H9 (cell line): Measurements from ENCODE around the gene DEDD2. TPM values are rescaled to one million over a fixed set of nuclear protein-coding genes. Genes with fewer than 3 reads are reported as not detected.
A peak's percentile ranks its signal among the peaks of the same experiment; 100 is the strongest.

Source experiments
- DNase-seq: peaks from one replicate; pipeline ENCODE4 v3.0.0-alpha.2; 2017
- H2AFZ ChIP-seq: one replicate; pipeline ENCODE4 v1.6.1; 2013; ENCODE audit warnings: mild to moderate bottlenecking, low read length, control low read depth, moderate library complexity
- H2AK5ac ChIP-seq: 2 replicates; pipeline ENCODE4 v1.6.1; 2013; ENCODE audit warnings: low read length, control low read depth, mixed read lengths; ENCODE audit not compliant: insufficient read length
- H2BK120ac ChIP-seq: one replicate; pipeline ENCODE4 v1.6.1; 2013; ENCODE audit warnings: low read depth, mild to moderate bottlenecking, low read length, control low read depth, inconsistent platforms; ENCODE audit not compliant: poor library complexity, severe bottlenecking
- H2BK12ac ChIP-seq: 2 replicates; pipeline ENCODE4 v1.6.1; 2013; ENCODE audit warnings: low read length, control low read depth, mixed read lengths, low read depth; ENCODE audit not compliant: insufficient read length
- H2BK15ac ChIP-seq: 2 replicates; pipeline ENCODE4 v1.6.1; 2013; ENCODE audit warnings: low read depth, low read length, control low read depth
- H2BK20ac ChIP-seq: one replicate; pipeline ENCODE4 v1.6.1; 2013; ENCODE audit warnings: low read depth, mild to moderate bottlenecking, low read length, control low read depth, inconsistent platforms; ENCODE audit not compliant: poor library complexity, severe bottlenecking
- H2BK5ac ChIP-seq: 2 replicates; pipeline ENCODE4 v1.6.1; 2013; ENCODE audit warnings: low read length, control low read depth, mixed read lengths; ENCODE audit not compliant: insufficient read length
- H3K14ac ChIP-seq: 2 replicates; pipeline ENCODE4 v1.6.1; 2013; ENCODE audit warnings: low read length, control low read depth; ENCODE audit not compliant: insufficient read depth
- H3K18ac ChIP-seq: 2 replicates; pipeline ENCODE4 v1.6.1; 2013; ENCODE audit warnings: low read depth, mild to moderate bottlenecking, mixed read lengths, low read length, control low read depth; ENCODE audit not compliant: insufficient read length
- H3K23ac ChIP-seq: 2 replicates; pipeline ENCODE4 v1.6.1; 2013; ENCODE audit warnings: low read length, control low read depth, mixed read lengths, low read depth; ENCODE audit not compliant: insufficient read length
- H3K23me2 ChIP-seq: 2 replicates; pipeline ENCODE4 v1.6.1; 2013; ENCODE audit warnings: low read depth, mild to moderate bottlenecking, mixed read lengths, low read length, control low read depth; ENCODE audit not compliant: insufficient read length, poor library complexity, severe bottlenecking
- H3K27ac ChIP-seq: 2 replicates; pipeline ENCODE4 v1.5.1; 2013; ENCODE audit warnings: low read length, control low read depth, mixed read lengths, low read depth; ENCODE audit not compliant: insufficient read length
- H3K27me3 ChIP-seq: 2 replicates; pipeline ENCODE4 v1.6.1; 2013; ENCODE audit warnings: low read length, control low read depth, inconsistent platforms; ENCODE audit not compliant: insufficient read depth
- H3K4ac ChIP-seq: 2 replicates; pipeline ENCODE4 v1.6.1; 2013; ENCODE audit warnings: low read depth, mild to moderate bottlenecking, control low read depth, inconsistent platforms, low read length, moderate library complexity
- H3K4me1 ChIP-seq: 2 replicates; pipeline ENCODE4 v1.6.1; 2013; ENCODE audit warnings: low read length, control low read depth, inconsistent platforms; ENCODE audit not compliant: insufficient read depth
- H3K4me2 ChIP-seq: 2 replicates; pipeline ENCODE4 v1.6.1; 2013; ENCODE audit warnings: low read length, control low read depth, mixed read lengths; ENCODE audit not compliant: insufficient read length, insufficient read depth
- H3K56ac ChIP-seq: 2 replicates; pipeline ENCODE4 v1.6.1; 2013; ENCODE audit warnings: low read depth, mild to moderate bottlenecking, mixed read lengths, low read length, control low read depth; ENCODE audit not compliant: insufficient read length
- H3K79me1 ChIP-seq: 2 replicates; pipeline ENCODE4 v1.6.1; 2013; ENCODE audit warnings: low read depth, mild to moderate bottlenecking, moderate library complexity, low read length, control low read depth, inconsistent platforms; ENCODE audit not compliant: insufficient read depth, poor library complexity, severe bottlenecking
- H3K79me2 ChIP-seq: 2 replicates; pipeline ENCODE4 v1.6.1; 2013; ENCODE audit warnings: low read length, control low read depth, inconsistent platforms; ENCODE audit not compliant: insufficient read depth
- H3K9ac ChIP-seq: 2 replicates; pipeline ENCODE4 v1.6.1; 2013; ENCODE audit warnings: low read length, control low read depth, mixed read lengths; ENCODE audit not compliant: insufficient read length; ENCODE audit errors: extremely low read depth
- H3K9me3 ChIP-seq: one replicate; pipeline ENCODE4 v1.6.1; 2013; ENCODE audit warnings: low read depth, low read length, inconsistent platforms; ENCODE audit not compliant: control insufficient read depth
- H3T11ph ChIP-seq: one replicate; pipeline ENCODE4 v1.6.1; 2013; ENCODE audit warnings: mild to moderate bottlenecking, low read length, control low read depth, inconsistent platforms
- H4K20me1 ChIP-seq: one replicate; pipeline ENCODE4 v1.6.1; 2013; ENCODE audit not compliant: control insufficient read depth, insufficient read length, insufficient read depth
- H4K5ac ChIP-seq: 2 replicates; pipeline ENCODE4 v1.6.1; 2013; ENCODE audit warnings: low read depth, mild to moderate bottlenecking, mixed read lengths, low read length, control low read depth; ENCODE audit not compliant: insufficient read length
- H4K8ac ChIP-seq: replicated peaks from 2 replicates; pipeline ENCODE4 v1.6.1; 2013; ENCODE audit warnings: low read length, control low read depth, mixed read lengths, low read depth; ENCODE audit not compliant: insufficient read length
- H4K91ac ChIP-seq: 2 replicates; pipeline ENCODE4 v1.6.1; 2013; ENCODE audit warnings: low read depth, mild to moderate bottlenecking, moderate library complexity, mixed read lengths, low read length, control low read depth; ENCODE audit not compliant: insufficient read length
- H3K27ac Mint-ChIP-seq, 3 experiments: 2 replicates in 2 of 3; 3 replicates in 1 of 3; pipeline ENCODE4 v1.8.0; 2020 to 2021; ENCODE audit warnings: mixed read lengths in 3 of 3, mild to moderate bottlenecking in 1 of 3, moderate library complexity in 1 of 3
- H3K27me3 Mint-ChIP-seq: 2 replicates; pipeline ENCODE4 v1.8.0; 2021; ENCODE audit warnings: low read depth, mild to moderate bottlenecking, moderate library complexity, mixed read lengths
- H3K36me3 Mint-ChIP-seq, 3 experiments: 2 replicates in 2 of 3; 3 replicates in 1 of 3; pipeline ENCODE4 v1.8.0; 2020 to 2021; ENCODE audit warnings: low read depth in 3 of 3, mixed read lengths in 3 of 3; ENCODE audit not compliant: insufficient read depth in 1 of 3
- H3K4me1 Mint-ChIP-seq, 2 experiments: 2 replicates each; pipeline ENCODE4 v1.8.0; 2020; ENCODE audit warnings: mixed read lengths in 2 of 2
- H3K4me3 Mint-ChIP-seq, 2 experiments: 2 replicates in 1 of 2; 3 replicates in 1 of 2; pipeline ENCODE4 v1.8.0; 2020 to 2021; ENCODE audit warnings: mild to moderate bottlenecking in 2 of 2, mixed read lengths in 2 of 2, moderate library complexity in 1 of 2
- H3K9me3 Mint-ChIP-seq, 2 experiments: 2 replicates in 1 of 2; 3 replicates in 1 of 2; pipeline ENCODE4 v1.8.0; 2020; ENCODE audit warnings: mild to moderate bottlenecking in 2 of 2, mixed read lengths in 2 of 2, moderate library complexity in 1 of 2
- WGBS: extraction: QIAGEN DNeasy Blood & Tissue Kit; methylation state at CpG from one replicate; pipeline ENCODE4 v1.1.7; 2013; ENCODE audit warnings: missing lambda C conversion rate, low lambda C conversion rate, mixed read lengths; ENCODE audit not compliant: insufficient read length; ENCODE audit errors: extremely low coverage; 5-methylcytosine and 5-hydroxymethylcytosine counted together
- total RNA-seq: library from RNA; stranded (reverse); gene quantifications from 2 replicates; pipeline ENCODE4 v1.2.1, GENCODE V29; 2021
- TF ChIP-seq, protein P1 (sequence below): fragments of 200-600 bp; sonication (generic); conservative IDR thresholded peaks from 3 replicates; pipeline ENCODE4 v1.8.0; 2021; ENCODE audit warnings: antibody characterized with exemption, mild to moderate bottlenecking

Gene DEDD2
- total RNA-seq, 1 experiment from 2014 or later = 32.3 TPM

GRCh38 chr19:42196011-42197001, 21.2 kb downstream of the DEDD2 start:
- Mint-ChIP-seq H3K27ac (peak overlapping the region in 1 of 3 experiments; percentile 7; a peak in 3 of 7 replicates), H3K36me3 (peaks cover 30 to 57% (median 53%) of the 10 kb centered on the region in 3 experiments), H3K27me3 (peaks cover 25% of the 10 kb centered on the region), H3K4me1 (peaks cover 24 to 38% of the 10 kb centered on the region in 2 experiments), H3K9me3 (peaks cover 6 to 8% of the 10 kb centered on the region in 2 experiments; a peak in 4 of 5 replicates), H3K4me3 (no peak overlapping the region)
- H3K4me1 ChIP-seq = peaks cover 4% of the 10 kb centered on the region; the same call in 1 of the 2 replicates
- peak; percentile 74 for DNase-seq
- no CpG with 5 or more reads among the region's 47 CpGs for WGBS
- no peaks in the 10 kb centered on the region for H3K79me2 ChIP-seq
- H4K5ac ChIP-seq = no peak overlapping the region
- no peaks in the 10 kb centered on the region for H4K20me1 ChIP-seq
- no peak overlapping the region for H2AFZ ChIP-seq
- H3K4ac ChIP-seq = no peak overlapping the region
- no peak overlapping the region for H3K4me2 ChIP-seq
- no peak overlapping the region for H3K18ac ChIP-seq
- H3K27me3 ChIP-seq = no peaks in the 10 kb centered on the region
- no peak overlapping the region for H4K91ac ChIP-seq
- TF ChIP-seq, protein P1, sequence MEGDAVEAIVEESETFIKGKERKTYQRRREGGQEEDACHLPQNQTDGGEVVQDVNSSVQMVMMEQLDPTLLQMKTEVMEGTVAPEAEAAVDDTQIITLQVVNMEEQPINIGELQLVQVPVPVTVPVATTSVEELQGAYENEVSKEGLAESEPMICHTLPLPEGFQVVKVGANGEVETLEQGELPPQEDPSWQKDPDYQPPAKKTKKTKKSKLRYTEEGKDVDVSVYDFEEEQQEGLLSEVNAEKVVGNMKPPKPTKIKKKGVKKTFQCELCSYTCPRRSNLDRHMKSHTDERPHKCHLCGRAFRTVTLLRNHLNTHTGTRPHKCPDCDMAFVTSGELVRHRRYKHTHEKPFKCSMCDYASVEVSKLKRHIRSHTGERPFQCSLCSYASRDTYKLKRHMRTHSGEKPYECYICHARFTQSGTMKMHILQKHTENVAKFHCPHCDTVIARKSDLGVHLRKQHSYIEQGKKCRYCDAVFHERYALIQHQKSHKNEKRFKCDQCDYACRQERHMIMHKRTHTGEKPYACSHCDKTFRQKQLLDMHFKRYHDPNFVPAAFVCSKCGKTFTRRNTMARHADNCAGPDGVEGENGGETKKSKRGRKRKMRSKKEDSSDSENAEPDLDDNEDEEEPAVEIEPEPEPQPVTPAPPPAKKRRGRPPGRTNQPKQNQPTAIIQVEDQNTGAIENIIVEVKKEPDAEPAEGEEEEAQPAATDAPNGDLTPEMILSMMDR = no peak
- no peak overlapping the region; the same call in 1 of the 2 replicates for H3K14ac ChIP-seq
- H3T11ph ChIP-seq = no peak overlapping the region
- H3K9me3 ChIP-seq = no peaks in the 10 kb centered on the region
- H3K23ac ChIP-seq = no peak overlapping the region
- H2BK12ac ChIP-seq = no peak overlapping the region
- no peak overlapping the region for H3K27ac ChIP-seq
- H3K79me1 ChIP-seq = no peaks in the 10 kb centered on the region
- no peak overlapping the region for H2BK20ac ChIP-seq
- H3K56ac ChIP-seq = no peak overlapping the region
- H2AK5ac ChIP-seq = no peak overlapping the region
- no peak overlapping the region for H2BK15ac ChIP-seq
- no peak overlapping the region for H2BK120ac ChIP-seq
- no peaks in the 10 kb centered on the region for H3K23me2 ChIP-seq
- H4K8ac ChIP-seq = no peak overlapping the region
- no peak overlapping the region for H2BK5ac ChIP-seq
- no peak overlapping the region for H3K9ac ChIP-seq
